K562 (cell line): ENCODE results near the gene NPHP3.

Source experiments
- CBX8 ChIP-seq: fragments of 200-600 bp; sonication (generic); IDR thresholded peaks from 2 replicates; pipeline ENCODE4 v1.6.1; 2012; ENCODE audit warnings: borderline replicate concordance, mixed run types, low read depth, mild to moderate bottlenecking, moderate library complexity, mixed read lengths, low read length, control low read depth, inconsistent platforms; ENCODE audit not compliant: poor library complexity, severe bottlenecking; ENCODE audit errors: extremely low read depth
- CTCF ChIP-seq, 3 experiments: IDR thresholded peaks in 2 of 3; conservative IDR thresholded peaks in 1 of 3; 2 replicates each; pipeline ENCODE4 v1.5.1; 2011 to 2012; ENCODE audit warnings: low read length in 3 of 3, mild to moderate bottlenecking in 3 of 3, control low read depth in 2 of 3, improper control_type of control experiment in 1 of 3, inconsistent platforms in 1 of 3, low read depth in 1 of 3, mixed read lengths in 1 of 3, moderate library complexity in 1 of 3; ENCODE audit not compliant: insufficient read depth in 2 of 3
- FOXP1 ChIP-seq: sonication (generic); formaldehyde crosslinking; IDR thresholded peaks from 2 replicates; pipeline ENCODE4 v1.8.0; 2022; ENCODE audit warnings: mild to moderate bottlenecking, missing genetic modification reagents
- KAT7 ChIP-seq: sonication (generic); formaldehyde crosslinking; IDR thresholded peaks from 2 replicates; pipeline ENCODE4 v1.8.0; 2022; ENCODE audit warnings: missing genetic modification reagents, mild to moderate bottlenecking, borderline replicate concordance
- KDM2B ChIP-seq: fragments of 250-450 bp; sonication (Bioruptor Pico); IDR thresholded peaks from 2 replicates; pipeline ENCODE4 v1.8.0; 2021; ENCODE audit warnings: mild to moderate bottlenecking, moderate library complexity
- NCOA4 ChIP-seq: fragments of 450-650 bp; IDR thresholded peaks from 2 replicates; pipeline ENCODE4 v1.6.1; 2018; ENCODE audit warnings: mild to moderate bottlenecking; ENCODE audit not compliant: partially characterized antibody
- NFYB ChIP-seq: IDR thresholded peaks from 2 replicates; pipeline ENCODE4 v1.6.1; 2011; ENCODE audit warnings: mild to moderate bottlenecking, moderate library complexity; ENCODE audit not compliant: insufficient read length; ENCODE audit errors: extremely low read depth
- POLR2A ChIP-seq: fragments of 450-650 bp; conservative IDR thresholded peaks from 2 replicates; pipeline ENCODE4 v1.6.1; 2016
- SIN3A ChIP-seq, 2 experiments: fragments of 150-350 bp in 1 of 2; IDR thresholded peaks; 2 replicates each; pipeline ENCODE4 v1.6.1; 2011 to 2016; ENCODE audit warnings: borderline replicate concordance in 2 of 2, low read depth in 2 of 2, low read length in 2 of 2, mild to moderate bottlenecking in 2 of 2, moderate library complexity in 2 of 2; ENCODE audit not compliant: control insufficient read depth in 1 of 2
- STAT5A ChIP-seq: IDR thresholded peaks from 2 replicates; pipeline ENCODE4 v1.6.1; 2012; ENCODE audit warnings: low read length, inconsistent platforms, borderline replicate concordance
- ZNF212 ChIP-seq: fragments of 450-650 bp; formaldehyde crosslinking; IDR thresholded peaks from 2 replicates; pipeline ENCODE4 v1.4.0; 2020; ENCODE audit warnings: mild to moderate bottlenecking
- TF ChIP-seq, protein P1 (sequence below): fragments of 450-650 bp; IDR thresholded peaks from 2 replicates; pipeline ENCODE4 v1.6.1; 2018; ENCODE audit not compliant: partially characterized antibody
- TF ChIP-seq, protein P2 (sequence below): IDR thresholded peaks from 2 replicates; pipeline ENCODE4 v1.6.1; 2016; ENCODE audit warnings: missing genetic modification characterization, missing compliant biosample characterization
- TF ChIP-seq, protein P3 (sequence below): fragments of 450-650 bp; IDR thresholded peaks from 2 replicates; pipeline ENCODE4 v1.6.1; 2016; ENCODE audit warnings: mild to moderate bottlenecking, moderate library complexity

GRCh38 chr3:132703733-132704132 lies 18.5 kb downstream of the NPHP3 start:
- TF ChIP-seq SIN3A (IDR thresholded peaks at IDR 0.05; ENCODE audit: borderline replicate concordance in 2 of 2, control insufficient read depth in 1 of 2, low read depth in 2 of 2, low read length in 2 of 2): no peak
- no peak for TF ChIP-seq CTCF (IDR thresholded peaks at IDR 0.05 in 2 of 3, conservative IDR thresholded peaks at IDR 0.05 in 1 of 3; ENCODE audit: insufficient read depth in 2 of 3, low read depth in 1 of 3, low read length in 3 of 3)
- no peak for TF ChIP-seq NCOA4
- TF ChIP-seq KDM2B (CRISPR knock-in tag): no peak
- no peak for TF ChIP-seq NFYB
- TF ChIP-seq POLR2A: no peak
- TF ChIP-seq, protein P1, sequence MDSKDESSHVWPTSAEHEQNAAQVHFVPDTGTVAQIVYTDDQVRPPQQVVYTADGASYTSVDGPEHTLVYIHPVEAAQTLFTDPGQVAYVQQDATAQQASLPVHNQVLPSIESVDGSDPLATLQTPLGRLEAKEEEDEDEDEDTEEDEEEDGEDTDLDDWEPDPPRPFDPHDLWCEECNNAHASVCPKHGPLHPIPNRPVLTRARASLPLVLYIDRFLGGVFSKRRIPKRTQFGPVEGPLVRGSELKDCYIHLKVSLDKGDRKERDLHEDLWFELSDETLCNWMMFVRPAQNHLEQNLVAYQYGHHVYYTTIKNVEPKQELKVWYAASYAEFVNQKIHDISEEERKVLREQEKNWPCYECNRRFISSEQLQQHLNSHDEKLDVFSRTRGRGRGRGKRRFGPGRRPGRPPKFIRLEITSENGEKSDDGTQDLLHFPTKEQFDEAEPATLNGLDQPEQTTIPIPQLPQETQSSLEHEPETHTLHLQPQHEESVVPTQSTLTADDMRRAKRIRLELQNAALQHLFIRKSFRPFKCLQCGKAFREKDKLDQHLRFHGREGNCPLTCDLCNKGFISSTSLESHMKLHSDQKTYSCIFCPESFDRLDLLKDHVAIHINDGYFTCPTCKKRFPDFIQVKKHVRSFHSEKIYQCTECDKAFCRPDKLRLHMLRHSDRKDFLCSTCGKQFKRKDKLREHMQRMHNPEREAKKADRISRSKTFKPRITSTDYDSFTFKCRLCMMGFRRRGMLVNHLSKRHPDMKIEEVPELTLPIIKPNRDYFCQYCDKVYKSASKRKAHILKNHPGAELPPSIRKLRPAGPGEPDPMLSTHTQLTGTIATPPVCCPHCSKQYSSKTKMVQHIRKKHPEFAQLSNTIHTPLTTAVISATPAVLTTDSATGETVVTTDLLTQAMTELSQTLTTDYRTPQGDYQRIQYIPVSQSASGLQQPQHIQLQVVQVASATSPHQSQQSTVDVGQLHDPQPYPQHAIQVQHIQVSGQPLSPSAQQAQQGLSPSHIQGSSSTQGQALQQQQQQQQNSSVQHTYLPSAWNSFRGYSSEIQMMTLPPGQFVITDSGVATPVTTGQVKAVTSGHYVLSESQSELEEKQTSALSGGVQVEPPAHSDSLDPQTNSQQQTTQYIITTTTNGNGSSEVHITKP: no peak
- no peak for TF ChIP-seq KAT7 (CRISPR knock-in tag)
- no peak for TF ChIP-seq CBX8
- TF ChIP-seq, protein P2, sequence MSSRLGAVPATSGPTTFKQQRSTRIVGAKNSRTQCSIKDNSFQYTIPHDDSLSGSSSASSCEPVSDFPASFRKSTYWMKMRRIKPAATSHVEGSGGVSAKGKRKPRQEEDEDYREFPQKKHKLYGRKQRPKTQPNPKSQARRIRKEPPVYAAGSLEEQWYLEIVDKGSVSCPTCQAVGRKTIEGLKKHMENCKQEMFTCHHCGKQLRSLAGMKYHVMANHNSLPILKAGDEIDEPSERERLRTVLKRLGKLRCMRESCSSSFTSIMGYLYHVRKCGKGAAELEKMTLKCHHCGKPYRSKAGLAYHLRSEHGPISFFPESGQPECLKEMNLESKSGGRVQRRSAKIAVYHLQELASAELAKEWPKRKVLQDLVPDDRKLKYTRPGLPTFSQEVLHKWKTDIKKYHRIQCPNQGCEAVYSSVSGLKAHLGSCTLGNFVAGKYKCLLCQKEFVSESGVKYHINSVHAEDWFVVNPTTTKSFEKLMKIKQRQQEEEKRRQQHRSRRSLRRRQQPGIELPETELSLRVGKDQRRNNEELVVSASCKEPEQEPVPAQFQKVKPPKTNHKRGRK (tag): no peak
- TF ChIP-seq, protein P3, sequence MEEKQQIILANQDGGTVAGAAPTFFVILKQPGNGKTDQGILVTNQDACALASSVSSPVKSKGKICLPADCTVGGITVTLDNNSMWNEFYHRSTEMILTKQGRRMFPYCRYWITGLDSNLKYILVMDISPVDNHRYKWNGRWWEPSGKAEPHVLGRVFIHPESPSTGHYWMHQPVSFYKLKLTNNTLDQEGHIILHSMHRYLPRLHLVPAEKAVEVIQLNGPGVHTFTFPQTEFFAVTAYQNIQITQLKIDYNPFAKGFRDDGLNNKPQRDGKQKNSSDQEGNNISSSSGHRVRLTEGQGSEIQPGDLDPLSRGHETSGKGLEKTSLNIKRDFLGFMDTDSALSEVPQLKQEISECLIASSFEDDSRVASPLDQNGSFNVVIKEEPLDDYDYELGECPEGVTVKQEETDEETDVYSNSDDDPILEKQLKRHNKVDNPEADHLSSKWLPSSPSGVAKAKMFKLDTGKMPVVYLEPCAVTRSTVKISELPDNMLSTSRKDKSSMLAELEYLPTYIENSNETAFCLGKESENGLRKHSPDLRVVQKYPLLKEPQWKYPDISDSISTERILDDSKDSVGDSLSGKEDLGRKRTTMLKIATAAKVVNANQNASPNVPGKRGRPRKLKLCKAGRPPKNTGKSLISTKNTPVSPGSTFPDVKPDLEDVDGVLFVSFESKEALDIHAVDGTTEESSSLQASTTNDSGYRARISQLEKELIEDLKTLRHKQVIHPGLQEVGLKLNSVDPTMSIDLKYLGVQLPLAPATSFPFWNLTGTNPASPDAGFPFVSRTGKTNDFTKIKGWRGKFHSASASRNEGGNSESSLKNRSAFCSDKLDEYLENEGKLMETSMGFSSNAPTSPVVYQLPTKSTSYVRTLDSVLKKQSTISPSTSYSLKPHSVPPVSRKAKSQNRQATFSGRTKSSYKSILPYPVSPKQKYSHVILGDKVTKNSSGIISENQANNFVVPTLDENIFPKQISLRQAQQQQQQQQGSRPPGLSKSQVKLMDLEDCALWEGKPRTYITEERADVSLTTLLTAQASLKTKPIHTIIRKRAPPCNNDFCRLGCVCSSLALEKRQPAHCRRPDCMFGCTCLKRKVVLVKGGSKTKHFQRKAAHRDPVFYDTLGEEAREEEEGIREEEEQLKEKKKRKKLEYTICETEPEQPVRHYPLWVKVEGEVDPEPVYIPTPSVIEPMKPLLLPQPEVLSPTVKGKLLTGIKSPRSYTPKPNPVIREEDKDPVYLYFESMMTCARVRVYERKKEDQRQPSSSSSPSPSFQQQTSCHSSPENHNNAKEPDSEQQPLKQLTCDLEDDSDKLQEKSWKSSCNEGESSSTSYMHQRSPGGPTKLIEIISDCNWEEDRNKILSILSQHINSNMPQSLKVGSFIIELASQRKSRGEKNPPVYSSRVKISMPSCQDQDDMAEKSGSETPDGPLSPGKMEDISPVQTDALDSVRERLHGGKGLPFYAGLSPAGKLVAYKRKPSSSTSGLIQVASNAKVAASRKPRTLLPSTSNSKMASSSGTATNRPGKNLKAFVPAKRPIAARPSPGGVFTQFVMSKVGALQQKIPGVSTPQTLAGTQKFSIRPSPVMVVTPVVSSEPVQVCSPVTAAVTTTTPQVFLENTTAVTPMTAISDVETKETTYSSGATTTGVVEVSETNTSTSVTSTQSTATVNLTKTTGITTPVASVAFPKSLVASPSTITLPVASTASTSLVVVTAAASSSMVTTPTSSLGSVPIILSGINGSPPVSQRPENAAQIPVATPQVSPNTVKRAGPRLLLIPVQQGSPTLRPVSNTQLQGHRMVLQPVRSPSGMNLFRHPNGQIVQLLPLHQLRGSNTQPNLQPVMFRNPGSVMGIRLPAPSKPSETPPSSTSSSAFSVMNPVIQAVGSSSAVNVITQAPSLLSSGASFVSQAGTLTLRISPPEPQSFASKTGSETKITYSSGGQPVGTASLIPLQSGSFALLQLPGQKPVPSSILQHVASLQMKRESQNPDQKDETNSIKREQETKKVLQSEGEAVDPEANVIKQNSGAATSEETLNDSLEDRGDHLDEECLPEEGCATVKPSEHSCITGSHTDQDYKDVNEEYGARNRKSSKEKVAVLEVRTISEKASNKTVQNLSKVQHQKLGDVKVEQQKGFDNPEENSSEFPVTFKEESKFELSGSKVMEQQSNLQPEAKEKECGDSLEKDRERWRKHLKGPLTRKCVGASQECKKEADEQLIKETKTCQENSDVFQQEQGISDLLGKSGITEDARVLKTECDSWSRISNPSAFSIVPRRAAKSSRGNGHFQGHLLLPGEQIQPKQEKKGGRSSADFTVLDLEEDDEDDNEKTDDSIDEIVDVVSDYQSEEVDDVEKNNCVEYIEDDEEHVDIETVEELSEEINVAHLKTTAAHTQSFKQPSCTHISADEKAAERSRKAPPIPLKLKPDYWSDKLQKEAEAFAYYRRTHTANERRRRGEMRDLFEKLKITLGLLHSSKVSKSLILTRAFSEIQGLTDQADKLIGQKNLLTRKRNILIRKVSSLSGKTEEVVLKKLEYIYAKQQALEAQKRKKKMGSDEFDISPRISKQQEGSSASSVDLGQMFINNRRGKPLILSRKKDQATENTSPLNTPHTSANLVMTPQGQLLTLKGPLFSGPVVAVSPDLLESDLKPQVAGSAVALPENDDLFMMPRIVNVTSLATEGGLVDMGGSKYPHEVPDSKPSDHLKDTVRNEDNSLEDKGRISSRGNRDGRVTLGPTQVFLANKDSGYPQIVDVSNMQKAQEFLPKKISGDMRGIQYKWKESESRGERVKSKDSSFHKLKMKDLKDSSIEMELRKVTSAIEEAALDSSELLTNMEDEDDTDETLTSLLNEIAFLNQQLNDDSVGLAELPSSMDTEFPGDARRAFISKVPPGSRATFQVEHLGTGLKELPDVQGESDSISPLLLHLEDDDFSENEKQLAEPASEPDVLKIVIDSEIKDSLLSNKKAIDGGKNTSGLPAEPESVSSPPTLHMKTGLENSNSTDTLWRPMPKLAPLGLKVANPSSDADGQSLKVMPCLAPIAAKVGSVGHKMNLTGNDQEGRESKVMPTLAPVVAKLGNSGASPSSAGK: no peak
- no peak for TF ChIP-seq FOXP1 (CRISPR knock-in tag)
- no peak for TF ChIP-seq STAT5A
- TF ChIP-seq ZNF212 (CRISPR knock-in tag): no peak
